HCT116 (cell line): ENCODE data around the gene APAF1.

Experiments used
- EGR1 ChIP-seq: IDR thresholded peaks from 2 replicates; pipeline ENCODE4 v1.6.1; 2012; ENCODE audit warnings: low read depth
- EZH2 ChIP-seq: fragments of 200-600 bp; sonication (generic); IDR thresholded peaks from 2 replicates; pipeline ENCODE4 v1.6.1; 2017; ENCODE audit warnings: antibody characterized with exemption, mixed run types
- EZH2phosphoT487 ChIP-seq: fragments of 200-600 bp; IDR thresholded peaks from 2 replicates; pipeline ENCODE4 v1.6.1; 2018; ENCODE audit warnings: antibody characterized with exemption, borderline replicate concordance
- JUND ChIP-seq: IDR thresholded peaks from 2 replicates; pipeline ENCODE4 v1.6.1; 2012
- MAX ChIP-seq: IDR thresholded peaks from 2 replicates; pipeline ENCODE4 v1.6.1; 2012
- POLR2A ChIP-seq: IDR thresholded peaks from 2 replicates; pipeline ENCODE4 v1.7.0; 2011; ENCODE audit warnings: borderline replicate concordance; ENCODE audit not compliant: insufficient read depth, insufficient read length; ENCODE audit errors: extremely low read depth
- POLR2AphosphoS5 ChIP-seq: IDR thresholded peaks from 2 replicates; pipeline ENCODE4 v1.6.1; 2011; ENCODE audit warnings: mild to moderate bottlenecking, low read depth, low read length, moderate library complexity
- RAD21 ChIP-seq: IDR thresholded peaks from 2 replicates; pipeline ENCODE4 v1.6.1; 2012; ENCODE audit warnings: low read depth, mild to moderate bottlenecking
- SIN3A ChIP-seq: IDR thresholded peaks from 2 replicates; pipeline ENCODE4 v1.6.1; 2012; ENCODE audit warnings: low read depth
- SRF ChIP-seq: IDR thresholded peaks from 2 replicates; pipeline ENCODE4 v1.6.1; 2012; ENCODE audit warnings: low read depth
- YY1 ChIP-seq: IDR thresholded peaks from 2 replicates; pipeline ENCODE4 v1.6.1; 2011; ENCODE audit warnings: low read length, low read depth, moderate library complexity, mild to moderate bottlenecking; ENCODE audit not compliant: insufficient replicate concordance; ENCODE audit errors: extremely low read depth
- TF ChIP-seq, protein P1 (sequence below), 3 experiments: fragments of 200-600 bp in 1 of 3; sonication (generic) in 1 of 3; IDR thresholded peaks in 2 of 3; conservative IDR thresholded peaks in 1 of 3; 2 replicates each; pipeline ENCODE4 v1.5.1; 2012 to 2017; ENCODE audit warnings: low read depth in 2 of 3, low read length in 2 of 3, antibody characterized with exemption in 1 of 3, borderline replicate concordance in 1 of 3, control low read depth in 1 of 3, mild to moderate bottlenecking in 1 of 3, mixed read lengths in 1 of 3, mixed run types in 1 of 3, moderate library complexity in 1 of 3; ENCODE audit not compliant: insufficient read depth in 1 of 3
- TF ChIP-seq, protein P2 (sequence below): IDR thresholded peaks from 2 replicates; pipeline ENCODE4 v1.6.1; 2012

- no peak for TF ChIP-seq MAX
- TF ChIP-seq, protein P1, sequence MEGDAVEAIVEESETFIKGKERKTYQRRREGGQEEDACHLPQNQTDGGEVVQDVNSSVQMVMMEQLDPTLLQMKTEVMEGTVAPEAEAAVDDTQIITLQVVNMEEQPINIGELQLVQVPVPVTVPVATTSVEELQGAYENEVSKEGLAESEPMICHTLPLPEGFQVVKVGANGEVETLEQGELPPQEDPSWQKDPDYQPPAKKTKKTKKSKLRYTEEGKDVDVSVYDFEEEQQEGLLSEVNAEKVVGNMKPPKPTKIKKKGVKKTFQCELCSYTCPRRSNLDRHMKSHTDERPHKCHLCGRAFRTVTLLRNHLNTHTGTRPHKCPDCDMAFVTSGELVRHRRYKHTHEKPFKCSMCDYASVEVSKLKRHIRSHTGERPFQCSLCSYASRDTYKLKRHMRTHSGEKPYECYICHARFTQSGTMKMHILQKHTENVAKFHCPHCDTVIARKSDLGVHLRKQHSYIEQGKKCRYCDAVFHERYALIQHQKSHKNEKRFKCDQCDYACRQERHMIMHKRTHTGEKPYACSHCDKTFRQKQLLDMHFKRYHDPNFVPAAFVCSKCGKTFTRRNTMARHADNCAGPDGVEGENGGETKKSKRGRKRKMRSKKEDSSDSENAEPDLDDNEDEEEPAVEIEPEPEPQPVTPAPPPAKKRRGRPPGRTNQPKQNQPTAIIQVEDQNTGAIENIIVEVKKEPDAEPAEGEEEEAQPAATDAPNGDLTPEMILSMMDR (IDR thresholded peaks at IDR 0.05 in 2 of 3, conservative IDR thresholded peaks at IDR 0.05 in 1 of 3; ENCODE audit: borderline replicate concordance in 1 of 3, insufficient read depth in 1 of 3, low read depth in 2 of 3, low read length in 2 of 3): no peak
- TF ChIP-seq POLR2A: no peak
- no peak for TF ChIP-seq YY1
- no peak for TF ChIP-seq EGR1
- TF ChIP-seq RAD21: no peak
- TF ChIP-seq POLR2AphosphoS5: no peak
- TF ChIP-seq EZH2phosphoT487: no peak
- no peak for TF ChIP-seq SRF
- TF ChIP-seq EZH2: no peak
- TF ChIP-seq JUND: no peak
- TF ChIP-seq, protein P2, sequence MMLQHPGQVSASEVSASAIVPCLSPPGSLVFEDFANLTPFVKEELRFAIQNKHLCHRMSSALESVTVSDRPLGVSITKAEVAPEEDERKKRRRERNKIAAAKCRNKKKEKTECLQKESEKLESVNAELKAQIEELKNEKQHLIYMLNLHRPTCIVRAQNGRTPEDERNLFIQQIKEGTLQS: no peak
- no peak for TF ChIP-seq SIN3A
Measured at GRCh38 chr12:98618952-98619351, 26.1 kb upstream of the APAF1 start.
